Measurements from ENCODE around the gene SETBP1.

Gene SETBP1

GRCh38 chr18:44805643-44806042 lies 125.0 kb downstream of the SETBP1 start:
- TF ChIP-seq CTCF (conservative IDR thresholded peaks at IDR 0.05; ENCODE audit: low read depth, low read length): no peak
- DNase-seq (ENCODE audit: low read depth): no peak
- H3K4me3 ChIP-seq (ENCODE audit: low read length): no peak overlapping the region

GRCh38 chr18:44807766-44808165 lies 127.1 kb downstream of the SETBP1 start:
- no peak for TF ChIP-seq CTCF (conservative IDR thresholded peaks at IDR 0.05; ENCODE audit: low read depth, low read length)
- DNase-seq (ENCODE audit: low read depth): no peak
- H3K4me3 ChIP-seq (ENCODE audit: low read length): no peak overlapping the region

- no peak for DNase-seq (ENCODE audit: low read depth)
- H3K4me3 ChIP-seq (ENCODE audit: low read length): no peak overlapping the region
- TF ChIP-seq CTCF (conservative IDR thresholded peaks at IDR 0.05; ENCODE audit: low read depth, low read length): no peak
These were observed 131.0 kb downstream of the SETBP1 start for GRCh38 chr18:44811572-44812125.

GRCh38 chr18:44812426-44812825 lies 131.7 kb downstream of the SETBP1 start:
- H3K4me3 ChIP-seq (ENCODE audit: low read length): no peak overlapping the region
- TF ChIP-seq CTCF (conservative IDR thresholded peaks at IDR 0.05; ENCODE audit: low read depth, low read length): no peak
- DNase-seq (ENCODE audit: low read depth): no peak

GRCh38 chr18:44813586-44813985 lies 132.9 kb downstream of the SETBP1 start:
- no peak for TF ChIP-seq CTCF (conservative IDR thresholded peaks at IDR 0.05; ENCODE audit: low read depth, low read length)
- H3K4me3 ChIP-seq (ENCODE audit: low read length): no peak overlapping the region
- no peak for DNase-seq (ENCODE audit: low read depth)

- TF ChIP-seq CTCF (conservative IDR thresholded peaks at IDR 0.05; ENCODE audit: low read depth, low read length): no peak
- DNase-seq (ENCODE audit: low read depth): no peak
- H3K4me3 ChIP-seq (ENCODE audit: low read length): no peak overlapping the region
These were observed 134.4 kb downstream of the SETBP1 start for GRCh38 chr18:44815108-44815507.

GRCh38 chr18:44816050-44816449 lies 135.4 kb downstream of the SETBP1 start:
- no peak for DNase-seq (ENCODE audit: low read depth)
- no peak for TF ChIP-seq CTCF (conservative IDR thresholded peaks at IDR 0.05; ENCODE audit: low read depth, low read length)
- no peak overlapping the region for H3K4me3 ChIP-seq (ENCODE audit: low read length)

All from retinal pigment epithelial cell (primary cell).